AG04449 (cell line): ENCODE measurements around the gene EHMT2.
"Not testable (repeated sequence)": the region's sequence is repeated elsewhere in the genome, so short reads cannot be mapped to it uniquely, and the experiment has no call there.

ENCODE experiments used
- CTCF ChIA-PET: fragments of 350-600 bp; formaldehyde crosslinking; extraction: SDS; loops from one replicate; lab custom pipeline; 2021; ENCODE audit warnings: antibody characterized with exemption; lab: Yijun Ruan, JAX
- POLR2A ChIA-PET: fragments of 400-600, 350-600 bp; formaldehyde crosslinking; extraction: SDS; loops from one replicate; lab custom pipeline; 2020; ENCODE audit warnings: antibody characterized with exemption, inconsistent platforms; lab: Yijun Ruan, JAX
- DNase-seq: peaks from one replicate; pipeline ENCODE4 v3.0.0-alpha.2; 2010; ENCODE audit warnings: low read depth, low spot score
- H3K4me3 ChIP-seq: 2 replicates; pipeline ENCODE4 v1.5.1; 2011; ENCODE audit warnings: low read depth, mild to moderate bottlenecking, control low read depth, low read length
- TF ChIP-seq, protein P1 (sequence below): IDR thresholded peaks from one replicate; pipeline ENCODE4 v1.5.1; 2011; ENCODE audit warnings: mild to moderate bottlenecking, moderate library complexity, low read length, control low read depth, inconsistent platforms; ENCODE audit not compliant: insufficient read depth; ENCODE audit errors: missing control alignments

The EHMT2 gene

GRCh38 chr6:31859923-31860322, 37.6 kb downstream of the EHMT2 start:
- POLR2A ChIA-PET, result no interaction called here
- no peak overlapping the region for H3K4me3 ChIP-seq
- CTCF ChIA-PET, result interaction anchor here (0.7 kb wide), 1 partner anchor 9 kb away, joined by 3 read pairs; no protein-coding TSS in a partner anchor
- TF ChIP-seq, protein P1, sequence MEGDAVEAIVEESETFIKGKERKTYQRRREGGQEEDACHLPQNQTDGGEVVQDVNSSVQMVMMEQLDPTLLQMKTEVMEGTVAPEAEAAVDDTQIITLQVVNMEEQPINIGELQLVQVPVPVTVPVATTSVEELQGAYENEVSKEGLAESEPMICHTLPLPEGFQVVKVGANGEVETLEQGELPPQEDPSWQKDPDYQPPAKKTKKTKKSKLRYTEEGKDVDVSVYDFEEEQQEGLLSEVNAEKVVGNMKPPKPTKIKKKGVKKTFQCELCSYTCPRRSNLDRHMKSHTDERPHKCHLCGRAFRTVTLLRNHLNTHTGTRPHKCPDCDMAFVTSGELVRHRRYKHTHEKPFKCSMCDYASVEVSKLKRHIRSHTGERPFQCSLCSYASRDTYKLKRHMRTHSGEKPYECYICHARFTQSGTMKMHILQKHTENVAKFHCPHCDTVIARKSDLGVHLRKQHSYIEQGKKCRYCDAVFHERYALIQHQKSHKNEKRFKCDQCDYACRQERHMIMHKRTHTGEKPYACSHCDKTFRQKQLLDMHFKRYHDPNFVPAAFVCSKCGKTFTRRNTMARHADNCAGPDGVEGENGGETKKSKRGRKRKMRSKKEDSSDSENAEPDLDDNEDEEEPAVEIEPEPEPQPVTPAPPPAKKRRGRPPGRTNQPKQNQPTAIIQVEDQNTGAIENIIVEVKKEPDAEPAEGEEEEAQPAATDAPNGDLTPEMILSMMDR, result no peak
- DNase-seq, result no peak

- no peak overlapping the region for H3K4me3 ChIP-seq
- ChIA-PET POLR2A (no interaction called here), CTCF (no interaction called here)
- TF ChIP-seq, protein P1, result no peak
- no peak for DNase-seq
Observed at GRCh38 chr6:31858707-31859106, 38.8 kb downstream of the EHMT2 start.

DNA sequence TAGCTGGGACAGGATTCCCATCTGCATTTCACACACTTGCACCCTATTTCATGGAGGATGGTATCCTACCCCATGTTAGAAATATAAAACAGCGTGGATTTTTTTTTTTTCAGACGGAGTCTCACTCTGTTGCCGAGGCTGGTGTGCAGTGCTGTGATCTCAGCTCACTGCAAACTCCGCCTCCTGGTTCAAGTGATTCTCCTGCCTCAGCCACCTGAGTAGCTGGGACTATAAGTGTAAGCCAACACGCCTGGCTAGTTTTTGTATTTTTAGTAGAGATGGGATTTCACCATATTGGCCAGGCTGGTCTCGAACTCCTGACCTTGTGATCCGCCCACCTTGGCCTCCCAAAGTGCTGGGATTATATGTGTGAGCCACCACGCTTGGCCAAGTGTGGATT, 39.7 kb downstream of the EHMT2 start:
- DNase-seq, POLR2A ChIA-PET, H3K4me3 ChIP-seq: not testable (repeated sequence)
- CTCF ChIA-PET, result interaction anchor here (1.2 kb wide), 2 partner anchors 18 to 259 kb away, joined by 4 read pairs; no protein-coding TSS in a partner anchor

- POLR2A ChIA-PET, result interaction anchor here (1.0 kb wide), 1 partner anchor 11 kb away, joined by 5 read pairs; the partner anchor contains the start of gene NEU1
- CTCF ChIA-PET, result not testable (repeated sequence)
Observed at GRCh38 chr6:31851980-31852718, 45.3 kb downstream of the EHMT2 start.

DNA sequence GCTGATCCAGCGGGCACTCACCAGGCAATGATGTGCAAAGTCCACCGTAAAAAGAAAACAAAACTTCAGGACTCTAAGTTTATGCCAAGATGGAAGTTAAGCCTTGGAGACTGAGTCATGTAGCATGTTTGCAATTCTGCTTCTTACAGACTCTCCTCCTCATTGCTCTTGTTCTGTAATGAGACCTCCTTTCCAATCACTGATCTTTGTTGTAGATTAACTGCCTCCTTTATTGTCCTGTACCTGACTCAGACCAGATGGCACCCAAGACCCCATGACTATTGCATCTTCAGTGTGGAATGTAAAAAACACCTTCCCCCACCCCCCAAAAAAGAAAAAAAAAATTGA, 46.0 kb downstream of the EHMT2 start:
- ChIA-PET CTCF (interaction anchor here (0.7 kb wide), 1 partner anchor 8 kb away, joined by 3 read pairs; no protein-coding TSS in a partner anchor), POLR2A (no interaction called here)
- H3K4me3 ChIP-seq, result no peak overlapping the region
- TF ChIP-seq, protein P1, result no peak
- no peak for DNase-seq

More at GRCh38 chr6:31851980-31852718, 45.3 kb downstream of the EHMT2 start:
- DNase-seq, H3K4me3 ChIP-seq: not testable (repeated sequence)

GRCh38 chr6:31850765-31851484, 46.6 kb downstream of the EHMT2 start:
- no peak for DNase-seq
- H3K4me3 ChIP-seq, result no peak overlapping the region
- TF ChIP-seq, protein P1, result no peak
- CTCF ChIA-PET, result interaction anchor here (0.7 kb wide), 1 partner anchor 9 kb away, joined by 3 read pairs; no protein-coding TSS in a partner anchor
- POLR2A ChIA-PET, result no interaction called here
